Ecto neural progenitor cell (in vitro differentiated cells): Measurements from ENCODE around the gene HNRNPF.
"Not testable (repeated sequence)": the region's sequence is repeated elsewhere in the genome, so short reads cannot be mapped to it uniquely, and the experiment has no call there.

Source experiments
- DNase-seq: peaks from one replicate; pipeline ENCODE4 v3.0.0-alpha.2; 2018; ENCODE audit warnings: low spot score

HNRNPF gene, protein sequence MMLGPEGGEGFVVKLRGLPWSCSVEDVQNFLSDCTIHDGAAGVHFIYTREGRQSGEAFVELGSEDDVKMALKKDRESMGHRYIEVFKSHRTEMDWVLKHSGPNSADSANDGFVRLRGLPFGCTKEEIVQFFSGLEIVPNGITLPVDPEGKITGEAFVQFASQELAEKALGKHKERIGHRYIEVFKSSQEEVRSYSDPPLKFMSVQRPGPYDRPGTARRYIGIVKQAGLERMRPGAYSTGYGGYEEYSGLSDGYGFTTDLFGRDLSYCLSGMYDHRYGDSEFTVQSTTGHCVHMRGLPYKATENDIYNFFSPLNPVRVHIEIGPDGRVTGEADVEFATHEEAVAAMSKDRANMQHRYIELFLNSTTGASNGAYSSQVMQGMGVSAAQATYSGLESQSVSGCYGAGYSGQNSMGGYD

DNA sequence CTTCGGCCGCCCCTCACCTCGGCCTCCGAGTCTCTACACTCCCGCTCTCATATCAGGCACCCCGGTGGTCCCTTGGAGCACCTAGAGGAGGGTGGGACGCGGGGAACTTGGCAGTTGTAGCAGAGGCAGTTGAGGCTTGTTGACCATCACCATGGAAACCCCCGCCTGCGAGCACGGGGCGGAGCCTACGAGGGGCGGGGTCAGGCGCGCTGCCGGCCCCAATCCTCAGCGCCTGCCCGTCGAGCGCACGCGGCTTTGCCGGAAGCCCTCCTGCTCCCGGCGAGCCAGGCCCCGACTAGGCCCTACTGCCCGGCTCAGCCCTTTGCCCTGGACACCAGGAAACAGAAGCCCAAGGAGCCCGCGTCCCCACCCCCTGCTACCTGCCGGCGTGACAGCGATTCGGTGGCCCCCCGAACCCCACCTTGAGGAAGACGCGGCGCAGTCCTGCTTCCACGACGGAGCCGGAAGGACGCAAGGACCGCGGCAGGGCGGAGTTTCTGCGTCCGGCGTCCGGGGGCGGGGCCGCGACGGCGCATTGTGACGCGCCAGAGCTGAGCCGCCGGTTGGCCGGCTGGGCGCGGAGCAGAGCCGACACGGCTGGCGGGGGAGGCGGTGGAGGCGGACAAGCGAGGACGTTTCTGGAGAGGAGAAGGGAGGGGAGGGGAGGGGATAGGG lies at the start of gene HNRNPF:
Gene HNRNPF, minus strand, starts transcription at position 477 of the 675 bp plus-strand sequence. CDS start 21,302 bp downstream, outside the sequence.
- peak; percentile 96 for DNase-seq

DNA sequence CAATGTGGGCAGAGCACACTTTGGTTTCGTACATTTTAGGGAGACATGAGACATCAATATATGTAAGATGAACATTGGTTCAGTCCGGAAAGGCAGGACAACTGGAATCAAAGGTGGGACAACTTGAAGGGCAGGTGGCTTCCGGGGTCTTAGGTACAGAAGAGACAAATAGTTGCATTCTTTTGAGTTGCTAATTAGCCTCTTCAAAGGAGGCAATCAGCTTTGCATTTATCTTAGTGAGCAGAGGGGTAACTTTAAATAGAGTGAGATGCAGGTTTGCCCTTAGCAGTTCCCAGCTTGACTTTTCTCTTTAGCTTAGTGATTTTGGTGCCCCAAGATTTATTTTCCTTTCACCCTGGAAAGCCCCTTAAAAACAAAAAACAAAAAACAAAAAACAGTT lies 49.2 kb upstream of the HNRNPF start:
- DNase-seq = no peak

DNA sequence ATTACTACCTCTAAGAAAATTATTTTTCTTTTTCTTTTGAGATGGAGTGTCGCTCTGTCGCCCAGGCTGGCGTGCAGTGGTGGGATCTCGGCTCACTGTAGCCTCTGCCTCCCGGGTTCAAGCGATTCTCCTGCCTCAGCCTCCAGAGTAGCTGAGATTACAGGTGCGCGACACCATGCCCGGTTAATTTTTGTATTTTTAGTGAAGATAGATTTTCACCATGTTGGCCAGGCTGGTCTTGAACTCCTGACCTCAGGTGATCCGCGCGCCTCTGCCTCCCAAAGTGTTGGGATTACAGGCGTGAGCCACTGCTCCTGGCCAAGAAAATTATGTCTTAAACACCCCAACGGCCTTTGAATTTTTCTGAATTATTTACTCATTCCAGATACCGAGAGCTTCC lies 47.6 kb upstream of the HNRNPF start:
- DNase-seq = not testable (repeated sequence)

DNA sequence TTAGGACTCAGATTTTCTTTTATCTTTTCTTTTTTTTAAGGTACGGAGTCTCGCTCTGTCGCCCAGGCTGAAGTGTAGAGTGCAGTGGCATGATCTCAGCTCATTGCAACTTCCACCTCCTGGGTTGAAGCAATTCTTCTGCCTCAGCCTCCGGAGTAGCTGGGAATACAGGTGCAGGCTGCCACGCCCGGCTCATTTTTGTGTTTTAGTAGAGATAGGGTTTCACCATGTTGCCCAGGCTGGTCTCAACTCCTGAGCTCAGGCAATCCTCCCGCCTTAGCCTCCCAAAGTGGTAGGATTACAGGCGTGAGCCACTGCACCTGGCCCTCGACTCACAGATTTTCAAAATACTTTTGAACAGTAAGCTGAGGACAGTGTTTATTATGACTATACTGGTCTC lies 45.0 kb upstream of the HNRNPF start:
- not testable (repeated sequence) for DNase-seq

DNA sequence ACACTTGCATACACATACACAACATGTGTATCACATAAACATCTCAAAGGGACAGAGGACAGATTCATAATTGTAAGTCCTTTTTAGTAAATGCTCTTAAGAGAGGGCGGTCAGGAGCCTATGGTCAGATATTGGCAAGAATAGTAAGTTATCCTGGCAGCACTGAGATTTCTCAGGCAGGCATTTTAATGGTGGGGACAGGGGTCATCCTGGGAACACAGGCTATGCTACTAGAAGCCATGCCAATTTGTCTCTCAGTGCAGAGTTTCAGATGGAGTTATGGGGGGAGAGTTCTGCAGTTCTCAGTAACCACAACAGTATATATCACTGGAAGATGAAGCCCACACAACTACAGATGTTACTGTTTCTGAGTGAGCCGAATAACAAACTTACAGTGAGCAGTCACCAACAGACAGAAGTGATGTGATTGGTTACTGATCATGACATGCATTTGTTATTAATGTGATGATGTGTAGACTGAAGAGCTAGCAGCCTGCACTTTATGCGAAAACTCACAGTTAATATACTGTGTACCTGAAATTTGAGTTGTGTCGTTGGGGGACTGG lies 44.4 kb upstream of the HNRNPF start:
- no peak for DNase-seq

DNA sequence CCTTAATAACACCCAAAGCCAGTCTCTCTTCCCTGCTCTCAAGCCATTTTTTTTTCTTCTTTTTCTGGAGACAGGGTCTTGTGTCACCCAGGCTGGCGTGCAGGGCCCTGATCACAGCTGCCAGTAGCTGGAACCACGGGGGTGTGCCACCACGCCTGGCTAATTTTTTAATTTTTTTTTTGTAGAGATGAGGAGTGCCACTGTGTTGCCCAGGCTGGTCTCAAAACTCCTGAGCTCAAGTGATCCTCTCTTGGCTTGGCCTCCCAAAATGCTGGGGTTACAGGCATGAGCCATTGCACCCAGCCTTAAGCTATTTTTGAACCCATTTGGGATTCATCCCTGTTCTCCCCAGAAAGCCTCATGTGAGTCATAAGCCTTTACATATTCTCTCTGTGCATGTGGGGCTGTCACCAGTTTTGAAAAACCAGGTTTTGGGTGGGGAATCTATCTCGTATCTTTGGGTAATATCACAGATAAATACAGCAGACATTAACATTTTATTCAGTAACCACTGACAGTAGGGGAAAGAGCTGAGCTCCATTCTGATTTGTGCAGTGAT lies 43.4 kb upstream of the HNRNPF start:
- DNase-seq = no peak

DNA sequence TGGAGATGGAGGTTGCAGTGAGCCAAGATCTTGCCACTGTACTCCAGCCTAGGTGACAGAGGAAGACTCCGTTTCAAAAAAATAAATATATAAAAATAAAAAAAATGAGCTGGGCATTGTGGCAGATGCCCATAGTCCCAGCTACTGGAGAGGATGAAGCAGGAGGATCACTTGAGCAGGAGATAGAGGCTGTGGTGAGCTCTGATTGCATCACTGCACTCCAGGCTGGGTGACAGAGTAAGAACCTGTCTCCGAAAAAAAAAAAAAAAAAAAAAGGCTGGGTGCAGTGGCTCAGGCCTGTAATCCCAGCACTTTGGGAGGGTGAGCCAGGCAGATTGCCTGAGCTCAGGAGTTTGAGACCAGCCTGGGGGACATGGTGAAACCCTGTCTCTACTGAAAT lies 39.8 kb upstream of the HNRNPF start:
- DNase-seq = no peak

DNA sequence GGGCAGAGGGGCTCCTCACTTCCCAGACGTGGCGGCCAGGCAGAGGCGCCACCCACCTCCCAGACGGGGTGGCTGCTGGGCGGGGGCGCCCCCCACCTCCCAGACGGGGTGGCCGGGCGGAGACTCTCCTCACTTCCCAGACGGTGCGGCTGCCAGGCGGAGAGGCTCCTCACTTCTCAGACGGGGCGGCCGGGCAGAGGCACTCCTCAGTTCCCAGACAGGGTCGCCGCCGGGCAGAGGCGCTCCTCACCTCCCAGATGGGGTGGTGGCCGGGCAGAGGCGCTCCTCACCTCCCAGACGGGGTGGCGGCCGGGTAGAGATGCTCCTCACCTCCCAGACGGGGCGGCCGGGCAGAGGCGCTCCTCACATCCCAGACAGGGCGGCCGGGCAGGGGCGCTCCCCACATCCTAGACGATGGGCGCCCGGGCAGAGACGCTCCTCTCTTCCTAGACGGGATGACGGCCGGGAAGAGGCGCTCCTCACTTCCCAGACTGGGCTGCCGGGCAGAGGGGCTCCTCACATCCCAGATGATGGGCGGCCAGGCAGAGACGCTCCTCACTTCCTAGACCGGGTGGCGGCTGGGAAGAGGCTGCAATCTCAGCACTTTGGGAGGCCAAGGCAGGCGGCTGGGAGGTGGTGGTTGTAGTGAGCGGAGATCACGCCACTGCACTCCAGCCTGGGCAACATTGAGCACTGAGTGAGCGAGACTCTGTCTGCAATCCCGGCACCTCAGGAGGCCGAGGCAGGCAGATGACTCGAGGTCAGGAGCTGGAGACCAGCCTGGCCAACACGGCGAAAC lies 37.4 kb upstream of the HNRNPF start:
- not testable (repeated sequence) for DNase-seq

DNA sequence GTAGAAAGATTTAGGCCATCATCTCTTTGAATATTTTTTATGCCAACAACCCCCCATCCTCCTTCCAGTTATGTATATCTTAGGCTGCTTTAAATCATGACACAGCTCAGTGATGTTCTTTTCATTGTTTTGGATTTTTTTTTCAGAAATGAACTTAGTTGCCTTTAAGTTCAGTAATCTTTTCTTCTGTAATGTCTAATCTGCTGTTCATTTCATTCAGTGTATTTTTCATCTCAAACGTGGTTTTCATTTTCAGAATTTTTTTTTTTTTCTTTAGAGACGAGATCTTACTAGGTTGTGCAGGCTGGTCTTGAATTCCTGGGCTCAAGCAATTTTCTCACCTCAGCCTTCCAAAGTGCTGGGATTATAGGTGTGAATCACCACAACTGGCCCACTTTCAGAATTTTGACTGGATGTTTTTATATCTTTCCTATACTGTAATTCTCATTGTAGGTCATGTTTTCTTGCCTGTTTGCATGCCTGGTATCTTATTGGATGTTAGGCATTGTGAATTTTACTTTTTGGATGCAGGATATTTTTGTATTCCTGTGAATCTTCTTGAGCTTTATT lies 36.0 kb upstream of the HNRNPF start:
- no peak for DNase-seq

DNA sequence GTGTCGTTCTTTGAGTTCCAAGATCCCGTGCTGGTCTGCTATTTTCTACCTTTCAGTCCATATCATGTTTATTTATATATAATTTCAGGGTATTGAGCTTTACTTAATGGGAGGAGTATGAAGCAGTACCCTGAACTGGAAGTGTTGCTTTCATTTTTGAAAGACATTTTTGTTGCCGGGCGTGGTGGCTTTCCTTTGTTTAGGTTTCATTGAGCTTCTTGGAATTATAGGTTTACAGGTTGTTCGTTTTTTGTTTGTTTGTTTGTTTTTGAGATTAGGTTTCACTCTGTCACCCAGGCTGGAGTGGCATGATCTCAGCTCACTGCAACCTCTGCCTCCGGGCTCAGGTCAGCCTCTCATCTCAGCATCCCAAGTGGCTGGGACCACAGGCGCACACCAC lies 35.3 kb upstream of the HNRNPF start:
- DNase-seq = no peak

DNA sequence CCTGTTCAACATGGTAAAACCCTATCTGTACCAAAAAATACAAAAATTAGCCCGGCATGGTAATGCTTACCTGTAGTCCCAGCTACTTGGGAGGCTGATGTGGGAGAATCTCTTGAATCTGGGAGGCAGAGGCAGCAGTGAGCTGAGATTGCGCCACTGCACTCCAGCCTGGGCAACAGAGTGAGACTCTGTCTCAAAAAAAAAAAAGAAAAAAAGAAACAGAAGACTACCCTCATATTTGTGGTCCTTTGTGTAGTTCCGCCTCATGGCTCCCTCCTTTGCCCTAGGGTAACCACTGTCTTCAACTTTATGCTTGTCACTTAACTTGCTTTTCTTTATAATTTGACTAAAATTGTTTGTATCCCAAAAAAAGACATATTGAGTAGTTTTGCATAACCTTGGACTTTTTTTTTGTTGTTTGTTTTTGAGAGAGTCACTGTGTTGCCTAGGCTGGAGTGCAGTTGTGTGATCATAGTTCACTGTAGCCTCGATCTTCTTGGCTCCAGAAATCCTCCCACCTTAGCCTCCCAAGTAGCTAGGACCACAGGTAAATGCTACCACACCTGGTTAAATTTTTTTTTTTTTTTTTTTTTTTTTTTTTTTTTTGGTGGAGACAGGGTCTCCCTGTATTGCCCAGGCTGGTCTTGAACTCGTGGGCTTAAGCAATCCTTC lies 31.6 kb upstream of the HNRNPF start:
- DNase-seq = no peak

DNA sequence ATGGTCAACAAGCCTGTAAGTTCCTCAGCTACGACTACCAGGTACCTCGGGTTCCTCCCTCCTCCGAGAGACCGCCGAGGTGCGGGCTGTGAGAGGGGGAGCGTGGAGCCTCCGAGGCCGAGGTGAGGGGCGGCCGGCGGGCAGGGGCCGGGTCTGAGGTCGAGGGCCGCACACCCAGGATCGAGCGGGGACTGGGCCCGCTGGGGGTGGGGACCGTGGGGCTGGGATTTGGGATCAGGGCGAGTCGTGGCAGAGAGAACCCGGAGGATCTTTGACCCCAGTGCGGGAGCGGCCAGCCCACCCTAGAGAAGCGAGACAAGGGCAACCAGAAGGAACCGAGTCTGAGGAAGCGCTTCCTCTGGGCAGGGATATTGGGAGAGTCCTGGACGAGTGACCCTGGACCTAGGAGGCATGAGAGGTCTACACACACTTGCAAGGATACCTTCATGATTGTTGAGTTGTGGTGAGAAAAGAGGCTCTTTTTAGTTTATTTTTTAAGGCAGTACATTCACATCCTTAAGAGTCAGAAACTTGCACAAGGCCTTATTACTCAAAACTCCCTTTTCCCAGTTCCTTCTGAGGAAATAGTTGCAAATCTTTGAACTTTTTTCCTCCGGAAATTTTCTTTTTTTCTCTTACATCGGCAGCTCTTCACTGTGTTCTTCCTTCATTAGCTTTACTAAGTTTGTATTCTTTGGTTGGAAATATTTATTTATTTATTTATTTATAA lies 28.3 kb upstream of the HNRNPF start:
- DNase-seq = no peak

DNA sequence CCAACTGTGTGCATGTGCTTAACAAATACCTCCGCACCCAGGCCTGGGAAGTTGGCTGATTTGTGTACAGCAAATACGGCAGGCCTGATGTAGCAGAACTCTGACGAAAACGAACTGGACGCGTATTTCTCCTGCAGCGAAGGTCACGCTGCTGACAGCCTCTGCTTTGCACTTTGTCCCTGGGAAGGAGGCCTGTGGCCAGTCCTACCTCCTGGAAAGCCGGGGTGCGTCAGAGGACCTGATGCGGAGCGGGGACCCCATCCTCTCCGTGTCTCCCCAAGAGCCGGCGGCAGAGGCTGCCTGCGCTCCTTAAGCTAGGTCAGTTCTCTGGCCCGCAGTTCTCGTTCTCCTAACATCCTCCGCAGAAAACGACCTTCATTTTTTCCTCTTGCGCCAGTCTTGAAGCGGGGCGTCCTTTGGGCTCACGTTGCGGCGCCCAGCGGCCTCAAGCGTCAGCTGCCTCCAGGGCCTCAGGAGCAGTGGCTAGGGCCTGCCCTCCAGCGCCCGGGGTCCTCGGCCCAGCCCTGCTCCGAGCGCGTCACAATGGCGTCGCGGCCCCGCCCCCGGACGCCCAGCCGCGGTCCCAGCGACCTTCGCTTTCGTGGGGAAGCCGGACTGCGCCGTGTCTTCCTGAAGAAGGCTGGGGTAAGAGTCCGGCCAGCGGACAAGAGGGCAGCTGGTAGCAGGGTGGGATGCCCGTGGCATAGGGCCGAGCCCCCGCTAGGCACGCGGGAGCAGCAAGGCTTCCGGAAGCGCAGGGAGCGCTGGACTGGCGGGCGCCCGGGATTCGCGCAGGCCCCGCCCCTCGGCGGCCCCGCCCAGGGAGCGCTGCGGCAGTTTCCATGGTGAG lies 27.5 kb upstream of the HNRNPF start, which contains the start of gene ZNF487:
Gene ZNF487, plus strand, starts transcription at position 821 of the 850 bp plus-strand sequence. CDS start 38,703 bp downstream, outside the sequence.
- DNase-seq = peak; percentile 93

DNA sequence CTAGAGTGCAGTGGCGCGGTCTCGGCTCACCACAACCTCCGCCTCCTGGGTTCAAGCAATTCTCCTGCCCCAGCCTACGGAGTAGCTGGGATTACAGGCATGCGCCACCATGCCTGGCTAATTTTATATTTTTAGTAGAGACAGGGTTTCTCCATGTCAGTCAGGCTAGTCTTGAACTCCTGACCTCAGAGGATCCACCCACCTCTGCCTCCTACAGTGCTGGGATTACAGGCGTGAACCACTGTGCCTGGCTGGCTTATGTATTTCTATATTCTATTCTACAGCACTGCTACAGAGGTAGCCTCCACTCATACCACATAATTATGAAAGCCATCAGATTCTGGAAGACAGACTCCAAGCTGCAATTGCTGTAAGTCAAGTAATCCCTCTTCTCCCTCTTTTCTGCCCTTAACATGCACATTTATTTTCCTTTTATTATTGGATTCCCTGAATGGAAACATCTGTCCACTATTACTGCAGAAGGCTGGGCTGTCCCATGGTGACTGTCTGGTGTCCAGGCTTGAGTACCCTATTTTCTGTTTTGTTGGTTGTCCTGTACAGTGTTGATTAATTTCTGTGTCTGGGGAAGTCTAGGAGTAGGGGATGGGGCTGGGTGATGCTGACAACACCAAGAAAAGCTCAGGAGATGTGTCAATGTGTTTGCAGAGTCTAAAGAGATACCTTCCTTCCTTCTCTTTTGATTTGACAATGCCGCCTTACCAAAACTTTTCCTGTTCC lies 22.1 kb upstream of the HNRNPF start:
- DNase-seq = no peak

DNA sequence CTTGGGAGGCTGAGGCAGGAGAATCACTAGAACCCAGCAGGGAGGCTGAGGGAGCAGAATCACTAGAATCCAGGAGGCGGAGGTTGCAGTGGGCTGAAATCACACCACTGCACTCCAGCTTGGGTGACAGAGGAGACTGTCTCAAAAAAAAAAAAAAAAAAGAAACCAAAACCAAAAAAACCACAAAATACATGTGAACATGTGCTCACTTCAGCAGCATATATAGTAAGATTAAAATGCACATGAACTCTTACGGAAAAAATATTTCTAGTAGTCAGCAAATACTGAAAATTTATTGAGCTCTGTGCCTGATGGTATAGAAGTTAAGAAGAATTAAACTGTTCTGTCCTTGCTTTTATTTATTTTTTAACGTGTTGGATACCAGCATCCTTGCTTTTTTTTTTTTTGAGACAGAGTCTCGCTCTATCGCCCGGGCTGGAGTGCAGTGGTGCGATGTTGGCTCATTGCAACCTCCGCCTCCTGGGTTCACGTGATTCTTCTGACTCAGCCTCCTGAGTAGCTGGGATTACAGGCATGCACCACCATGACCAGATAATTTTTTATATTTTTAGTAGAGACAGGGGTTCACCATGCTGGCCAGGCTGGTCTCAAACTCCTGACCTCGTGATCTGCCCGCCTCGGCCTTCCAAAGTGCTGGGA lies 18.3 kb upstream of the HNRNPF start:
- DNase-seq = no peak

DNA sequence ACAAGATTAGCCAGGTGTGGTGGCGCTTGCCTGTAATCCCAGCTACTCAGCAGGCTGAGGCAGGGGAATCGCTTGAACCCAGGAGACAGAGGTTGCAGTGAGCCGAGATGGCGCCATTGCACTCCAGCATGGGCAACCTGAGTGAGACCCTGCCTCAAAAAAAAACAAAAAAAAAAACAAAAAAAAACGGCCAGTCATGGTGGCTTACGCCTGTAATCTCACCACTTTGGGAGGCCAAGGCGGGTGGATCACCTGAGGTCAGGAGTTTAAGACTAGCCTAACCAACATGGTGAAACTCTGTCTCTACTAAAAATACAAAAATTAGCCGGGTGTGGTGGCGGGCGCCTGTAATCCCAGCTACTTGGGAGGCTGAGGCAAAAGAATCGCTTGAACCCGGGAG lies 17.5 kb upstream of the HNRNPF start:
- not testable (repeated sequence) for DNase-seq

DNA sequence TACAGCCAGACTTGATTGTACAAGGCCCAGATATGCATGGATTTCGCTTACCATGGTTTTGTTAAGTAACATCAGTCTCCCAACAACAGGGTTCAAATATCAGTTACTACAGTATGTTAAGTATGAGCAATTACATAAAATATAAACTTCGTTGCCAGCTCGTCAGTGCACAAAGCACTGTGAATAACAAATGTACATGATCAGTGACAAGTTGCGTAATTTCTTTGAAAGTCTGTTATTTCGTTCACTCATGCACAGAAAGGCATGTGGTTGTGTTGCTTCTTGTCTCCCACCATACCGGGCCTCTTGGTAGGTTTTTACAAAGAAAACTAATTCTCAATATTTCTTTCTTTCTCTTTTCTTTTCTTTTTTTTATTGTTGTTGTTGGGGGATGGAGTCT lies 15.4 kb upstream of the HNRNPF start:
- DNase-seq = no peak

DNA sequence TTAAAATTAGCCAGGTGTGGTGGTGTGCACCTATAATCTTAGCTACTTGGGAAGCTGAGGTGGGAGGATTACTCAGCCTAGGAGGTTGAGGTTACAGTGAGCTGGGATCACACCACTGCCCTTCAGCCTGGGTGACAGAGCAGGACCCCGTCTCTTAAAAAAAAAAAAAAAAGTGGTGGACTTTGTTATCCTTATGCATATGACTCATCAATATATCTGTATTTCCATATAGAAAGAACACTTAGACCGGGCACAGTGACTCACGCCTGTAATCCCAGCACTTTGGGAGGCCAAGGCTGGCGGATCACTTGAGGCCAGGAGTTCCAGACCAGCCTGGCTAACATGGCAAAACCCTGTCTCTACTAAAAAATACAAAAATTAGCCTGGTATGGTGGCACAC lies 13.0 kb upstream of the HNRNPF start:
- DNase-seq = not testable (repeated sequence)
